ENCODE measurements around the gene CD300E.

DNA sequence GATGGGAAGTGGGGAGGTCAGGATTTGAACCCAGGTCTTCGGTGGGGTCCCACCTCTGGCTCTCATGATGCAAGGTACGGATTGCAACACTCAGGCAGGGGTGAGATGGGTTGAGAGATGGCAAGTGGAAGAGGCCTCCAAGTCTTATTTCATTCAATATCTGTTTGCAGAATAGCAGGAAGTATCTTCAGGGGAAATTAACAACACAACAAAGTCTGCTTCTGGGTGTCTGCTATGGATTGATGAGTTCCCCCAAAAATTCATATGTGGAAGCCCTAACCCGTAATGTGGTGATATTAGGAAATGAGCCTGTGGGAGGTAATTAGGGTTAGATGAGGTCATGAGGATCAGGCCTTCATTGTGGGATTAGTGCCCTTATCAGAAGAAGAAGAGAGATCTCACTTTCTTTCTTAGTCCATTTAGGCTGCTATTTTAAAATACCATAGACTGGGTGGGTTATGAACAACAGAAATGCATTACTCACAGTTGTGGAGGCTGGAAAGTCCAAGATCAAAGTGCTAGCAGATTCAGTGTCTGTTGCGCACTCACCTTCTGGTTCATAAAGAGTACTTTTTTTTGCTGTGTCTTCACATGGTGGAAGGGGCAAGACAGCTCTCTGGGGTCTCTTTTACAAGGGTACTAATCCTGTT, 51.8 kb downstream of the CD300E start:
- TF ChIP-seq CTCF (IDR thresholded peaks at IDR 0.05; ENCODE audit: insufficient read depth, low read length) (no peak), GABPA (IDR thresholded peaks at IDR 0.05; ENCODE audit: low read depth) (no peak), SPI1 (IDR thresholded peaks at IDR 0.05; ENCODE audit: borderline replicate concordance, low read depth) (no peak), REST (IDR thresholded peaks at IDR 0.05; ENCODE audit: insufficient replicate concordance, low read depth) (no peak), POLR2AphosphoS5 (IDR thresholded peaks at IDR 0.05; ENCODE audit: low read depth) (no peak)

All from HL-60 (cell line).